Neural cell (in vitro differentiated cells): ENCODE measurements around the gene MTX2. TPM values are rescaled to one million over a fixed set of nuclear protein-coding genes. Genes with fewer than 3 reads are reported as not detected.

Experiments
- H2AFZ ChIP-seq: fragments of 200-600, 300-800 bp; sonication (generic), shearing (Covaris generic); 2 replicates; pipeline ENCODE4 v1.6.0; 2014; ENCODE audit warnings: low read depth, mild to moderate bottlenecking, antibody characterized with exemption, low read length, moderate library complexity
- H3F3A ChIP-seq: fragments of 200-600 bp; shearing (Covaris generic); 2 replicates; pipeline ENCODE4 v1.6.1; 2016; ENCODE audit warnings: mild to moderate bottlenecking, moderate library complexity, mixed read lengths, antibody characterized with exemption, low read length; ENCODE audit not compliant: insufficient read depth, poor library complexity, severe bottlenecking
- H3K27ac ChIP-seq: fragments of 200-600, 300-800 bp; sonication (generic), shearing (Covaris generic); 2 replicates; pipeline ENCODE4 v1.5.1; 2014; ENCODE audit warnings: mild to moderate bottlenecking, low read length, moderate library complexity
- H3K27me3 ChIP-seq: fragments of 300-800, 200-600 bp; sonication (generic), shearing (Covaris generic); 2 replicates; pipeline ENCODE4 v1.6.0; 2014; ENCODE audit warnings: mild to moderate bottlenecking, low read depth, low read length, moderate library complexity; ENCODE audit not compliant: insufficient read depth
- H3K36me3 ChIP-seq: fragments of 300-800, 200-600 bp; sonication (generic), shearing (Covaris generic); 2 replicates; pipeline ENCODE4 v1.5.1; 2014; ENCODE audit warnings: mild to moderate bottlenecking, antibody characterized with exemption, low read length, moderate library complexity; ENCODE audit not compliant: insufficient read depth
- H3K4me2 ChIP-seq: fragments of 300-800, 200-600 bp; sonication (generic), shearing (Covaris generic); 2 replicates; pipeline ENCODE4 v1.6.0; 2014; ENCODE audit warnings: mild to moderate bottlenecking, low read length
- H3K4me3 ChIP-seq: fragments of 300-800, 200-600 bp; sonication (generic), shearing (Covaris generic); 2 replicates; pipeline ENCODE4 v1.5.1; 2014; ENCODE audit warnings: mild to moderate bottlenecking, low read length, moderate library complexity
- H3K79me2 ChIP-seq: fragments of 200-600 bp; shearing (Covaris generic); replicated peaks from 2 replicates; pipeline ENCODE4 v1.6.0; 2014; ENCODE audit warnings: mild to moderate bottlenecking, low read length, moderate library complexity; ENCODE audit not compliant: insufficient read depth
- H3K9ac ChIP-seq: fragments of 300-800, 200-600 bp; sonication (generic), shearing (Covaris generic); 2 replicates; pipeline ENCODE4 v1.6.1; 2016; ENCODE audit warnings: mild to moderate bottlenecking, low read length, mixed read lengths
- H3K9me2 ChIP-seq: fragments of 200-600 bp; shearing (Covaris generic); 2 replicates; pipeline ENCODE4 v1.6.1; 2016; ENCODE audit warnings: mild to moderate bottlenecking, low read length, mixed read lengths; ENCODE audit not compliant: insufficient read depth
- H3K9me3 ChIP-seq: fragments of 200-600, 300-800 bp; sonication (generic), shearing (Covaris generic); 2 replicates; pipeline ENCODE4 v1.6.1; 2016; ENCODE audit warnings: mild to moderate bottlenecking, mixed run types, low read length, moderate library complexity, mixed read lengths
- H4K20me1 ChIP-seq: fragments of 200-600 bp; shearing (Covaris generic); 2 replicates; pipeline ENCODE4 v1.6.1; 2016; ENCODE audit warnings: mild to moderate bottlenecking, mixed run types; ENCODE audit not compliant: insufficient read depth
- EP300 ChIP-seq: fragments of 450-650 bp; conservative IDR thresholded peaks from 2 replicates; pipeline ENCODE4 v1.6.1; 2014; ENCODE audit warnings: antibody characterized with exemption, mild to moderate bottlenecking, moderate library complexity; ENCODE audit not compliant: poor library complexity, severe bottlenecking
- EZH2 ChIP-seq: fragments of 200-600, 300-800 bp; shearing (Covaris generic), sonication (generic); IDR thresholded peaks from 2 replicates; pipeline ENCODE4 v1.6.1; 2014; ENCODE audit warnings: antibody characterized with exemption, low read length, borderline replicate concordance, mild to moderate bottlenecking; ENCODE audit not compliant: insufficient read depth, poor library complexity, severe bottlenecking
- MXI1 ChIP-seq: fragments of 450-650 bp; conservative IDR thresholded peaks from 2 replicates; pipeline ENCODE4 v1.6.1; 2014; ENCODE audit warnings: antibody characterized with exemption, mild to moderate bottlenecking; ENCODE audit not compliant: poor library complexity, severe bottlenecking
- POLR2AphosphoS5 ChIP-seq: IDR thresholded peaks from 2 replicates; pipeline ENCODE4 v1.6.1; 2012
- RAD21 ChIP-seq: fragments of 450-650 bp; conservative IDR thresholded peaks from 2 replicates; pipeline ENCODE4 v1.6.1; 2014; ENCODE audit warnings: antibody characterized with exemption, mild to moderate bottlenecking, moderate library complexity
- REST ChIP-seq: IDR thresholded peaks from 2 replicates; pipeline ENCODE4 v1.6.1; 2012; ENCODE audit warnings: borderline replicate concordance
- SMC3 ChIP-seq: fragments of 450-650 bp; conservative IDR thresholded peaks from 2 replicates; pipeline ENCODE4 v1.6.1; 2014; ENCODE audit warnings: antibody characterized with exemption, mild to moderate bottlenecking, moderate library complexity; ENCODE audit not compliant: poor library complexity
- TAF1 ChIP-seq: IDR thresholded peaks from 2 replicates; pipeline ENCODE4 v1.6.1; 2012; ENCODE audit warnings: low read depth
- polyA plus RNA-seq: library from polyadenylated mRNA; depleted of rRNA; stranded (reverse); fragments of >200 nt; gene quantifications from 2 replicates; pipeline ENCODE4 v1.2.3, GENCODE V29; 2014
- TF ChIP-seq, protein P1 (sequence below): fragments of 450-650 bp; IDR thresholded peaks from 2 replicates; pipeline ENCODE4 v1.5.1; 2014; ENCODE audit warnings: antibody characterized with exemption, mild to moderate bottlenecking, moderate library complexity; ENCODE audit not compliant: poor library complexity, severe bottlenecking

The MTX2 gene
- polyA plus RNA-seq, 1 donor from 2014 or later, result 128 TPM

DNA sequence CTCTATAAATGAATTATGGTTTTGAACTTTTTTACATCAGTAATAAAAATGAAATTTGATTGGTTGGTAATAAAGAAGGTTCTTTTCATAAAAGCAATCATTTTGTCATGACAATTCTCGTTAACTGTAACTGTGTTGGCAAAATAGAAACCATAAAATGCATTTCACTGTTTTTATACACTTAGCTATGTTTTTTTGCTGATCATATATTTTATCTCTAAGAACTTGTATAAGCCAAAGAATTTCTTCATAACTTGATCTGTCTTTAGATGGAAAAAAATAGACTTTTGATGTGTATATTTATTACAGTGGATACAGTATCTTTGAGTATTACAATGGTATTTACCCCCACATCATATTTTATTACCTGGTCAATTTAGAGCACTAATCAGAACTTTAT is 9.7 kb downstream of the MTX2 start:
- Histone ChIP-seq H3K27ac (no peak overlapping the region), H3K9me3 (no peaks in the 10 kb centered on the region), H2AFZ (no peak overlapping the region), H3K79me2 (peaks cover 10% of the 10 kb centered on the region), H4K20me1 (no peaks in the 10 kb centered on the region), H3K4me3 (no peak overlapping the region), H3K9me2 (no peaks in the 10 kb centered on the region), H3F3A (no peaks in the 10 kb centered on the region), H3K4me2 (no peak overlapping the region), H3K9ac (no peak overlapping the region), H3K36me3 (no peaks in the 10 kb centered on the region), H3K27me3 (no peaks in the 10 kb centered on the region)
- TF ChIP-seq EP300 (no peak), EZH2 (no peak), SMC3 (no peak), RAD21 (no peak), TAF1 (no peak), REST (no peak), MXI1 (no peak), POLR2AphosphoS5 (no peak)
- TF ChIP-seq, protein P1, sequence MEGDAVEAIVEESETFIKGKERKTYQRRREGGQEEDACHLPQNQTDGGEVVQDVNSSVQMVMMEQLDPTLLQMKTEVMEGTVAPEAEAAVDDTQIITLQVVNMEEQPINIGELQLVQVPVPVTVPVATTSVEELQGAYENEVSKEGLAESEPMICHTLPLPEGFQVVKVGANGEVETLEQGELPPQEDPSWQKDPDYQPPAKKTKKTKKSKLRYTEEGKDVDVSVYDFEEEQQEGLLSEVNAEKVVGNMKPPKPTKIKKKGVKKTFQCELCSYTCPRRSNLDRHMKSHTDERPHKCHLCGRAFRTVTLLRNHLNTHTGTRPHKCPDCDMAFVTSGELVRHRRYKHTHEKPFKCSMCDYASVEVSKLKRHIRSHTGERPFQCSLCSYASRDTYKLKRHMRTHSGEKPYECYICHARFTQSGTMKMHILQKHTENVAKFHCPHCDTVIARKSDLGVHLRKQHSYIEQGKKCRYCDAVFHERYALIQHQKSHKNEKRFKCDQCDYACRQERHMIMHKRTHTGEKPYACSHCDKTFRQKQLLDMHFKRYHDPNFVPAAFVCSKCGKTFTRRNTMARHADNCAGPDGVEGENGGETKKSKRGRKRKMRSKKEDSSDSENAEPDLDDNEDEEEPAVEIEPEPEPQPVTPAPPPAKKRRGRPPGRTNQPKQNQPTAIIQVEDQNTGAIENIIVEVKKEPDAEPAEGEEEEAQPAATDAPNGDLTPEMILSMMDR, result no peak

DNA sequence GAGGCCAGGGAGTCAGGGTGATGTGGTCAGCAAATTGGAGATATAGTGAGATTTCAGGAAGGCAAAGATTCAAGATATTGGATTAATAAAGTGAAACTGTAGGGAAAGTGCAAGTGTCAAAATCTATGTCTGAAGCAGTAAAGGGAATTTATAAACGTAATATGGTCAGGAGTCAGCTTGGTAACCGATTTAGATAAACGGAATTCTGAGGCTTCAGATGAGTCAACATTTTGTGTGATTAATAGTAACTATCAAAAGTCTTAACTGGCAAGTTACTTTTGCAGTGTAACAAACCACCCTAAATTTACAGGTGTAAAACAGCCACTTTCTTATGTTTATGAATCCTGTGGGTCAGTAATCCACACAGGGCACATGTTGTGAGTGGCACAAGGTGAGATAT is 10.9 kb downstream of the MTX2 start:
- no peaks in the 10 kb centered on the region for H3K9me2 ChIP-seq
- no peak overlapping the region for H3K4me2 ChIP-seq
- no peaks in the 10 kb centered on the region for H3K36me3 ChIP-seq
- no peak overlapping the region for H3K9ac ChIP-seq
- H3K27ac ChIP-seq, result no peak overlapping the region
- H3F3A ChIP-seq, result no peaks in the 10 kb centered on the region
- no peaks in the 10 kb centered on the region for H3K27me3 ChIP-seq
- H3K79me2 ChIP-seq, result peaks cover 11% of the 10 kb centered on the region
- H2AFZ ChIP-seq, result no peak overlapping the region
- no peaks in the 10 kb centered on the region for H4K20me1 ChIP-seq
- TF ChIP-seq, protein P1, result no peak
- TF ChIP-seq EP300, result no peak
- no peak for TF ChIP-seq SMC3
- TF ChIP-seq MXI1, result no peak
- TF ChIP-seq RAD21, result no peak
- no peak for TF ChIP-seq POLR2AphosphoS5
- TF ChIP-seq REST, result no peak
- TF ChIP-seq EZH2, result no peak
- TF ChIP-seq TAF1, result no peak
- H3K9me3 ChIP-seq, result no peaks in the 10 kb centered on the region
- H3K4me3 ChIP-seq, result no peak overlapping the region
